ENCODE data around the gene ANTXRL.
"Not testable (repeated sequence)": the region's sequence is repeated elsewhere in the genome, so short reads cannot be mapped to it uniquely, and the experiment has no call there.

Gene ANTXRL

DNA sequence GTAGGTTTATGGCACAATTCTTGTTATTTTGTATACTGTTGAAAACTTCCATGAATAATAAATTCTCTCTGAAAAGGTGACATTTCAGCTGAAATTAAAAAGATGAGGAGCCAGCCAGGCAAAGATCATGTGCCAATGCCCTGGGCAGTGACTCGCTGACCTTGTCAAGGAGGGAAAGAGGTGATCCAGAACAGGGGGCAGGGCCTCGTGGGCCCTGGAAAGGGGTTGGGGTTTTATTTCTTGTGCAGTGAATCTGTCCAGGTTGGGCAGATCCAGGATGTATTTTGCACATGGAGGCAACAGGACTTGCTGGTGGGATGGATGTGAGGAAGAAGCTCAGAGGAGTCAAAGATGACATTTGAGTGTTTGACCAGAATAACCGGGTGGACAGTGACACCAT, 31.6 kb upstream of the ANTXRL start:
- not testable (repeated sequence) for DNase-seq

- no peak for DNase-seq
These were observed 30.7 kb upstream of the ANTXRL start for GRCh38 chr10:46255801-46256747.

- no peak for DNase-seq
These were observed 29.7 kb upstream of the ANTXRL start for GRCh38 chr10:46257099-46257498.

- not testable (repeated sequence) for DNase-seq
These were observed 23.8 kb upstream of the ANTXRL start for GRCh38 chr10:46262906-46263560.

GRCh38 chr10:46263831-46264268, 22.9 kb upstream of the ANTXRL start:
- no peak for DNase-seq

DNA sequence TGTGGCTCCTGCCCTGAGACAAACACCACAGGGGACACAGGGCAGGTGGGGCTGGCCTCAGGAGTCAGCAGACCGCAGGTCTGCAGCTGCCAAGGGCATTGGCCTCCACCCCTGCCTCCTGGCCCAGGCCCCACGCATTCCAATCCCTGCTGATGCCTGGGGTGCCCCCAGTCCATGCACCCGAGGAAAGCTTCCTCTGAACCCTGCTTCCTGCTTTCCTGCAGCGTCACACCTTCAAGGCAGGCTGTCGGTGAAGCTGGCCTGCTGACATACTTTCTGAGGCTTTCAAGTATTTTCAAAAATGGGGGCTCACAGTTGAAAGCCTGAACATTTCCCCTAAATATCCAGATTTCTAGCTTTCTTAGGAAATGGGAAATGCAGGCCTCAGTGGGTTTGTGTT, 22.5 kb upstream of the ANTXRL start:
- DNase-seq, result no peak

GRCh38 chr10:46264737-46265368, 21.9 kb upstream of the ANTXRL start:
- DNase-seq, result no peak

DNA sequence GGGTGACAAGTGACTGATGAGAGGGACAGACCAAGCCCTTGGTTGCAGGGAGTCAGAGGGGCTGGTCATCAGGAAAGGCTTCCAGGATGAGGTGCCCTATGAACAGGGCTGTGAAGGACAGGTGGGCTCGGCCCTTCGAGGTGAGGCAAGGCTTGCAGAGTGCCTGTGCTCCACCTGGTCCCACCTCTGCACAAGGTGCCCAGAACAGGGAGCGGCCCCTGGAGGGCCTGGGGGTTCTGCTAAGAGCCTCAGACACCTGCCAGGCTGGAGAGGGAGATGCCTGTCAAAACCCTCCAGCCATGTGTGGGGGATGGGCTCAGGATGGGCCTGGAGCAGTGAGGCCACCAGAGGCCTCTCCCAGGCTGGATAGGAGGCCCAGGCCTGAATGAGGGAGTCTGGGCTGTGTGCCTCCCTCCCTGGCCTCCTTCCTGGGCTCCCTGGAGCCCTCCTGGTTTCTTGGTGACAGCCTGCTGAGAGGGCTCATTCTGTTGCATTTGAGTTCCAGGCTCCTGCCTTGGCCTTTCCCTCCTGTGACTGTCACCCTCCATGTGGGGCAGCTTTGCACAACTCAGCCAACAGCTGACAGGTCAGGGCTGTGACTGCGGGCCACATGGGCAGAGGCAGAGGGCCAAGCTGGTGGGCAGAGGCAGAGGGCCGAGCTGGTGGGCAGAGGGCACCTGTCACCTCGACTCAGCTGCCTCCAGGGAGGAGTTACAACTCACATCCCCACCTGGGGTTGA, 21.1 kb upstream of the ANTXRL start:
- DNase-seq, result not testable (repeated sequence)

GRCh38 chr10:46266306-46266985, 20.4 kb upstream of the ANTXRL start:
- DNase-seq, result no peak

- DNase-seq, result no peak
These were observed 19.4 kb upstream of the ANTXRL start for GRCh38 chr10:46267132-46267985.

GRCh38 chr10:46268076-46268881, 18.5 kb upstream of the ANTXRL start:
- no peak for DNase-seq

DNA sequence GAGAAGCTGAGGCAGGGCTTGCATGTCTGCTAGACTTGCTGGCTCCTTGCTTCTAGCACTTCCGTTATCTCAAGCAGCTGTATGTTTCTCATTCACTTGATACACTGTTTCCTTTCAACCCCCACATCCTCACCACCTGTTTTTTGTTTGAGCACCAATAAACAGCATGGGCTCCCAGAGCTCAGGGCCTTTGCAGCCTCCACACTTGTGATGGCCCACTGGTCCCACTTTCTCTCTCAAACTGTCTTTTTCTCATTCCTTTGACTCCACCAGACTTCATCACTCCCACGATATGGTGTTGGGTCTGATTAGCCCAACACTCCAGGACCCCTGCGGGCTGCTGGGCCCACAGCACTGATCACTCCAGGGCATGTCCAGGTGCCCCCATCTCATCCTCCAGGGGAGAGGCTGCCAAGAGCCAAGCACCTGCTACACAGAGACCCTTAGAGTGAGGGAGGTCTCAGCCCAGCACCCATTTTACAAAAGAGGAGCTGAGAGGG, 17.2 kb upstream of the ANTXRL start:
- not testable (repeated sequence) for DNase-seq

- no peak for DNase-seq
These were observed 16.5 kb upstream of the ANTXRL start for GRCh38 chr10:46270086-46270811.

- DNase-seq, result not testable (repeated sequence)
These were observed 15.8 kb upstream of the ANTXRL start for GRCh38 chr10:46270963-46271530.

DNA sequence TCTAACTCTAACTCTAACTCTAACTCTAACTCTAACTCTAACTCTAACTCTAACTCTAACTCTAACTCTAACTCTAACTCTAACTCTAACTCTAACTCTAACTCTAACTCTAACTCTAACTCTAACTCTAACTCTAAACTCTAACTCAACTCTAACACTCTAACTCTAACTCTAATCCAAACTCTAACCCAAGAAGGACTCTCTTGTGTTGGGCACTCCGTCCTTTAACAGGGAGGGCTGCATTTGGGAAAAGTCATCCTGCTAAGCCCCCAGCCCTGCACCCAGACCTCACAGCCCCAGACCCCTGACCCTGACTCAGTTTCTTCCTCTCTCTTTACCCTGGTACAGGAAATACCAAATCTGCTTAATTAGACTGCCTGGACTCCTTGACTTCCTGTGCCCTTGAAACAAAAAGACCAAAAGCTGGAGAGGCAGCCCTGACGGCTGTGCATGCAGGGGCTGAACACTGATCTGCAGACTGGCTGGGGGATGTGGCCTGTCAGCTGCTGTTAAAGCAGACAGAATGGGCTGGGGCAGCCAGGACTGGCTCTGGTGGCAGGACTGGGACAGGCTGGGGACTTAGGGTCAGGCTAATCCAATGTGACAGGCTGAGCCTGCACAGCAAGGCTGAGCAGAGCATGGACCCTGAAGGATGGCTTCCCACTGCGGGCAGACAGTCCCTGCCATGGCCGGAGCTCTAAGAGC, 14.8 kb upstream of the ANTXRL start:
- not testable (repeated sequence) for DNase-seq

GRCh38 chr10:46272863-46273415, 13.9 kb upstream of the ANTXRL start:
- DNase-seq, result no peak

- DNase-seq, result no peak
These were observed 13.0 kb upstream of the ANTXRL start for GRCh38 chr10:46273506-46274477.

Data from NCI-H1417 treated with DMSO at 0.1 percent for 48 hours (cell line).